Measurements from ENCODE around the gene DAPK2. TPM values are rescaled to one million over a fixed set of nuclear protein-coding genes. Genes with fewer than 3 reads are reported as not detected.

DAPK2 gene
- total RNA-seq, 1 donor = 23.5 TPM

DNA sequence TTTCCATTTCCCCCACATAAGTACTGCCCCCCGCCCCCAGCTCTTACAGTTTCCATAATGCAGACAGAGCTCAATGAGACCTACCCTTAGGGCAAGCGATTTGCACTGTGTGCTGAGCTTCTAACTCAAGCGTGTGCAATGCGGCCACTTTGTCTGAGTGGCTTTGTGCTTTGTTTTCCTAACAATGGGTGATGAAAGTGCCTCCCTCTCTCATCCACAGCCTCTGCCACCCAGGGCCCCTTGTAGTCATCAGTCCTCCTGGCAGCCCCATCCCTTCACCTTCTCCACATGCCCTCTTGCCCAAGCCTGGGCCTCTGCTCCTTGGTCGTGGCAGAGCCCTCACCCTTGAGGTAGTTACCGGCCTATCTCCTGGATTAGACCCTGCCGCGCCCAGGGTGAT, 17.2 kb downstream of the DAPK2 start:
- no peaks in the 10 kb centered on the region for H3K27me3 ChIP-seq (ENCODE audit: insufficient read depth, low read length)
- no peak for DNase-seq (ENCODE audit: insufficient read length, low spot score, missing footprints)
- H4K20me1 ChIP-seq (ENCODE audit: insufficient read depth, low read length) = no peaks in the 10 kb centered on the region
- H2AFZ ChIP-seq (ENCODE audit: low read length) = no peak overlapping the region
- H3K9me3 ChIP-seq (ENCODE audit: low read depth, low read length) = no peaks in the 10 kb centered on the region
- no peak overlapping the region for H3K27ac ChIP-seq (ENCODE audit: low read depth, low read length)
- H3K4me3 ChIP-seq (ENCODE audit: insufficient read depth, low read length) = no peak overlapping the region
- no peak for TF ChIP-seq CTCF (IDR thresholded peaks at IDR 0.05; ENCODE audit: extremely low read depth, low read depth, low read length)
- H3K79me2 ChIP-seq (ENCODE audit: insufficient read depth, low read length) = no peaks in the 10 kb centered on the region
- H3K4me2 ChIP-seq (ENCODE audit: insufficient read depth, low read length) = no peak overlapping the region
- no peaks in the 10 kb centered on the region for H3K36me3 ChIP-seq (ENCODE audit: insufficient read depth, low read length)
- peaks cover 11% of the 10 kb centered on the region for H3K4me1 ChIP-seq (ENCODE audit: insufficient read depth, low read length)

- no peak overlapping the region for H3K4me3 ChIP-seq (ENCODE audit: insufficient read depth, low read length)
- no peak overlapping the region for H2AFZ ChIP-seq (ENCODE audit: low read length)
- no peak overlapping the region for H3K27ac ChIP-seq (ENCODE audit: low read depth, low read length)
- no peak for TF ChIP-seq CTCF (IDR thresholded peaks at IDR 0.05; ENCODE audit: extremely low read depth, low read depth, low read length)
- H3K36me3 ChIP-seq (ENCODE audit: insufficient read depth, low read length) = no peaks in the 10 kb centered on the region
- H3K4me1 ChIP-seq (ENCODE audit: insufficient read depth, low read length) = peaks cover 11% of the 10 kb centered on the region
- no peak overlapping the region for H3K4me2 ChIP-seq (ENCODE audit: insufficient read depth, low read length)
- H4K20me1 ChIP-seq (ENCODE audit: insufficient read depth, low read length) = no peaks in the 10 kb centered on the region
- no peaks in the 10 kb centered on the region for H3K9me3 ChIP-seq (ENCODE audit: low read depth, low read length)
- no peak for DNase-seq (ENCODE audit: insufficient read length, low spot score, missing footprints)
- H3K79me2 ChIP-seq (ENCODE audit: insufficient read depth, low read length) = no peaks in the 10 kb centered on the region
- H3K27me3 ChIP-seq (ENCODE audit: insufficient read depth, low read length) = no peaks in the 10 kb centered on the region
Measured at GRCh38 chr15:64026591-64026990, 19.7 kb downstream of the DAPK2 start.

DNA sequence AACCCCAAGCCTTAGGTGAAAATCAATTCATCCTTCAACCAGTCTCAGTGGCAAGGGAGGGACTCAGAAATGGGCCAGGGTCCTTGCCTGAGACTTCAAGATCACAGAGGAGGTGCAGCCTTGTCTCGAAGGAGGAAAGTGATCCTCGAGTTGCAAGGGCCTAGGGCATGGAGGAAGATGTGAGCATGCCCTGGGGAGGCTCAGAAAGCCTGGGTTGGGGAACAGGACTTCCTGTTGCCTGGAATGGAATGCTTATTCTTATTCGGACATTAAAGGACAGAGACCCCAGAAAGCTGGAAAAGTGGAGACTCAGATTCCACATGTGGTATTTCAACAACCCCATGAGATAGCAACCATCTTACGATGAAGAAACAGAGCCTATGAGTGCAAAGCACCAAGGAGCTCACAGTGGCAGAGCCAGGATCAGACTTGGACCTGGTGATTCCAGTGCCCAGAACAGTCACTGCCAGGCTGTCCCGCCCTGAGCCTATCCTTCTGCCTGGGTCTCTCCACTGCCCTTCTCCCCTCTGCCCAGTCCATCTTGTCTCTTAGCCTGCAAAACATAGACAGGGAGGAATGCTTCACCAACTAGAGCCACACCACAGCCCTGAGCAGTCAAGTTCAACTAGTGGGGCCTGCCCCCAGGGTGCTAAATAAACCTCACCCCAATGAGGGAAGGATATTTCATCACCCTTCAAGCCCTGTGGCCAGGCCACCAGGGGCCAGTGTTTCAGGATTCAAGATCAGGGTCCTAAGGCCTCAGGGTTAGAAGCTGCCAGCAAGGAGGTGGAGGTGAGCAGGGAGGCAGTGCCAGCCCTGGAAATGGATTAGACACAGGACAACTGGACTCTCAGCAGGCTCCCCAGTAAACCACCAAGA, 21.9 kb downstream of the DAPK2 start:
- Histone ChIP-seq H3K79me2 (ENCODE audit: insufficient read depth, low read length) (no peaks in the 10 kb centered on the region), H3K9me3 (ENCODE audit: low read depth, low read length) (peaks cover 3% of the 10 kb centered on the region), H4K20me1 (ENCODE audit: insufficient read depth, low read length) (no peaks in the 10 kb centered on the region), H3K4me2 (ENCODE audit: insufficient read depth, low read length) (no peak overlapping the region), H3K4me3 (ENCODE audit: insufficient read depth, low read length) (no peak overlapping the region), H3K27me3 (ENCODE audit: insufficient read depth, low read length) (no peaks in the 10 kb centered on the region), H3K4me1 (ENCODE audit: insufficient read depth, low read length) (peaks cover 18% of the 10 kb centered on the region), H3K36me3 (ENCODE audit: insufficient read depth, low read length) (no peaks in the 10 kb centered on the region), H3K27ac (ENCODE audit: low read depth, low read length) (no peak overlapping the region), H2AFZ (ENCODE audit: low read length) (no peak overlapping the region)
- no peak for TF ChIP-seq CTCF (IDR thresholded peaks at IDR 0.05; ENCODE audit: extremely low read depth, low read depth, low read length)
- DNase-seq (ENCODE audit: insufficient read length, low spot score, missing footprints) = no peak

GRCh38 chr15:64023220-64023619, 23.1 kb downstream of the DAPK2 start:
- Histone ChIP-seq H3K36me3 (ENCODE audit: insufficient read depth, low read length) (no peaks in the 10 kb centered on the region), H3K4me2 (ENCODE audit: insufficient read depth, low read length) (no peak overlapping the region), H3K4me3 (ENCODE audit: insufficient read depth, low read length) (no peak overlapping the region), H2AFZ (ENCODE audit: low read length) (no peak overlapping the region), H3K4me1 (ENCODE audit: insufficient read depth, low read length) (peaks cover 27% of the 10 kb centered on the region), H3K27ac (ENCODE audit: low read depth, low read length) (no peak overlapping the region), H4K20me1 (ENCODE audit: insufficient read depth, low read length) (no peaks in the 10 kb centered on the region), H3K9me3 (ENCODE audit: low read depth, low read length) (peaks cover 3% of the 10 kb centered on the region), H3K79me2 (ENCODE audit: insufficient read depth, low read length) (no peaks in the 10 kb centered on the region), H3K27me3 (ENCODE audit: insufficient read depth, low read length) (no peaks in the 10 kb centered on the region)
- no peak for DNase-seq (ENCODE audit: insufficient read length, low spot score, missing footprints)
- TF ChIP-seq CTCF (IDR thresholded peaks at IDR 0.05; ENCODE audit: extremely low read depth, low read depth, low read length) = no peak
